ENCODE results near the gene RPEL1. TPM values are rescaled to one million over a fixed set of nuclear protein-coding genes. Genes with fewer than 3 reads are reported as not detected.

RPEL1 gene
- total RNA-seq, 2 experiments from 2014 or later: 0.17 TPM; not detected in 1

DNA sequence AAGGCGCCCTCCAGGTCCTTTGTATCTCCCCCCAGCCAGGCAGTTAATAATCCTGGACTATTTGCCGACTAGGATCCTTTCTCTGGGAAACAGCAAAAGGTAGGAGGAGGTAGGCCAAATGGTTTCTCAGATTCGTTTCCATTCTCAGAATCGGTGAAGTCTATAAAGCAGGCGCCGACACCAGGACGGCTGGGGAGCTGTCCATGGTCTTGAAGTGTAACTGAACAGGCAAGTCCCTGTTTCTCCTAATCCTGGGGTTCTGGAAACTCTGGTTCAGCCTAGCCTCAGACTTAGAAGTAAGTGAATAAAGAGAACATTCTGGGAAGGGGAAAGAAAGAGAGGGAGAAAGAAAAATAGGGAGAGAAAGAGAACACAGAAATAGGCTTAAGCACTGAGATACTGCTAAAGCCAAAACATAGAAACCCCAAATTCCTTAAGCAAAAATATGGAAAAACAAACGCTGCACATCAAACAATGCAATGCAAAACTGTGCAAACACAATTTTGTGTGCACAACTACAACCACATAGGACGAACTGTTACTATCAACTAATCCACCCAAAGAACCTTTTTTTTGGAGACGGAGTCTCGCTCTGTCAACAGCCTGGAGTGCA, 20.1 kb downstream of the RPEL1 start:
- peak; percentile 76 for DNase-seq
- Mint-ChIP-seq H3K27me3 (ENCODE audit: low read depth) (peaks cover 17% of the 10 kb centered on the region), H3K27ac (no peak overlapping the region), H3K36me3 (ENCODE audit: low read depth) (no peaks in the 10 kb centered on the region), H3K4me1 (ENCODE audit: low read depth) (no peaks in the 10 kb centered on the region), H3K9me3 (peaks cover under 1% of the 10 kb centered on the region), H3K4me3 (no peak overlapping the region)
- intact Hi-C loops (cut with micrococcal nuclease): loop anchor here (1.0 kb wide), 1 partner anchor 13 kb away; no protein-coding TSS in a partner anchor
- CTCF ChIA-PET: no interaction called here

DNA sequence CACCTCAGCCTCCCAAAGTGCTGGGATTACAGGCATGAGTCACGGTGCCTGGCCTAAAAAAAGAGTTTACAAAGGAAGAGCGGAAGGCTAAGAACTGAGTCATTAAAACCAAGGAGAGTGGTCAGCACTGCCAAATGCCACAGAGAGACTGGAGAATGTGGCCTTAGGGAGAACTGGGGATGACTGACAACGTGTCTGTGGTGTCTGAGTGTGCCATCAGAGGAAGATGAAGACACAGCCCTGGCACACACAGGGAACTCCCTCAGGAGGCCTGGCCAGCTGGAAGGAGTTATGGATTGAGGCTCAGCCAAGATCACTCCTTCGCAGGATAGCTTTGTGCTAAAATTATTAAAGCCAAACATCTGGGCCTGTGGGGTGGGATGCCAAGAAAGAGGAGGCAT, 27.4 kb downstream of the RPEL1 start:
- Mint-ChIP-seq H3K27ac (no peak overlapping the region), H3K36me3 (ENCODE audit: low read depth) (no peaks in the 10 kb centered on the region), H3K27me3 (ENCODE audit: low read depth) (peaks cover 25% of the 10 kb centered on the region), H3K9me3 (no peaks in the 10 kb centered on the region), H3K4me3 (no peak overlapping the region), H3K4me1 (ENCODE audit: low read depth) (peaks cover 5% of the 10 kb centered on the region)
- no peak for DNase-seq
- CTCF ChIA-PET: no interaction called here
- intact Hi-C loops (cut with micrococcal nuclease): no loop called here

DNA sequence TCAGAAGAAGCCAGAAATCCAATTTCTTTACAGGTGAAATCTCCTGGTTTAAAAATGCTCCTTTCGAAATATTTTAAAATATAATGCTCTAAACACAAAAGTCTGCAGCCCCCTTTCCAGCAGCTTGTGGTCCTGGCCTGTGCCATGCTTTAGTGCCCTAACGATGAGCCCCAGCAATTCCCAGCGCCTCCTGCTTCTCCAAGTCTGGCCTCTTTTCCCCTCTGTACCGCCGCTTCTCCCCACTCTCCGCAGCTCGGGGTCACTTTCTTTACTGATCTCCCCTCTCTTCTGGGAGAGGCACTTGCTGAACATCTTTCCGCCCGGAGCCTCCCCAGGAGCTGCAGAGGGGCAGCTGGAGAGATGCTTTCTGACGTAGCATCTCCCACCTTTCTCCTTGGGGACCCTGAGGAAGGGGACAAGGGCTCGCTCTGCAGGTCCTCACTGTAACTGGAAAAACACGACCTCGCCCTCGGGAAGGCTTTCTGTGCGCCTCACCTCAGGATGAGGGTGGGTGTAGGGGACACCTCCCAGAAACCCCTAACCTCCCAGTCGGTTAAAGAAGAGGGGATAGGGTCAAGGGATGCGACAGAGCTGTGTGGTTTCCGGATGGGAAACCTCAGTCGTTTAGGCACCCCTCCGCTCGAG, 30.7 kb downstream of the RPEL1 start:
- Mint-ChIP-seq H3K9me3 (no peaks in the 10 kb centered on the region), H3K4me1 (ENCODE audit: low read depth) (peaks cover 8% of the 10 kb centered on the region), H3K36me3 (ENCODE audit: low read depth) (no peaks in the 10 kb centered on the region), H3K4me3 (peak overlapping the region; percentile 61), H3K27ac (no peak overlapping the region), H3K27me3 (ENCODE audit: low read depth) (peaks cover 45% of the 10 kb centered on the region)
- DNase-seq: no peak
- intact Hi-C loops (cut with micrococcal nuclease): no loop called here
- CTCF ChIA-PET: interaction anchor here (0.9 to 1.0 kb wide), 2 partner anchors 32 kb away, joined by 3 read pairs; no protein-coding TSS in a partner anchor

DNA sequence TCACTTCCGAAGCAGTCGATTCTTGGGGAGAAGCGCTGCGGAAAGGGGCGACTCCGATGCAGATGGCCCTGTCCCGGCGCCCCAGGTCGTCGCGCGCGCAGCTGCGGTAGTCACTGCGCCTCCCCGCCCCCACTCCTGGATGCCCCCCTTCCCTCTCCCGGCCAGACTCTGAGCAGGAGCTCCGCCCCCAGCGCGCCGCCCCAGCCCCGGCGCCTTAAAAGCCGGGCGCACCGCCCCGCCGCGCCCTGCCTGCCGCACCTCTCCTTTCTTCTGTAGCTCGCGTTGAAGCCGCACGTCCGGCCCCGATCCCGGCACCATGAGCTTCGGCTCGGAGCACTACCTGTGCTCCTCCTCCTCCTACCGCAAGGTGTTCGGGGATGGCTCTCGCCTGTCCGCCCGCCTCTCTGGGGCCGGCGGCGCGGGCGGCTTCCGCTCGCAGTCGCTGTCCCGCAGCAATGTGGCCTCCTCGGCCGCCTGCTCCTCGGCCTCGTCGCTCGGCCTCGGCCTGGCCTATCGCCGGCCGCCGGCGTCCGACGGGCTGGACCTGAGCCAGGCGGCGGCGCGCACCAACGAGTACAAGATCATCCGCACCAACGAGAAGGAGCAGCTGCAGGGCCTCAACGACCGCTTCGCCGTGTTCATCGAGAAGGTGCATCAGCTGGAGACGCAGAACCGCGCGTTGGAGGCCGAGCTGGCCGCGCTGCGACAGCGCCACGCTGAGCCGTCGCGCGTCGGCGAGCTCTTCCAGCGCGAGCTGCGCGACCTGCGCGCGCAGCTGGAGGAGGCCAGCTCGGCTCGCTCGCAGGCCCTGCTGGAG, 31.4 kb downstream of the RPEL1 start, which contains the start of gene INA:
Gene INA, plus strand, starts transcription at position 243 of the 817 bp plus-strand sequence. Its CDS starts 74 bp downstream, at position 317.
- CTCF ChIA-PET: interaction anchor here (0.6 to 0.9 kb wide), 4 partner anchors 33 to 421 kb away, joined by 3 read pairs; no protein-coding TSS in a partner anchor

DNA sequence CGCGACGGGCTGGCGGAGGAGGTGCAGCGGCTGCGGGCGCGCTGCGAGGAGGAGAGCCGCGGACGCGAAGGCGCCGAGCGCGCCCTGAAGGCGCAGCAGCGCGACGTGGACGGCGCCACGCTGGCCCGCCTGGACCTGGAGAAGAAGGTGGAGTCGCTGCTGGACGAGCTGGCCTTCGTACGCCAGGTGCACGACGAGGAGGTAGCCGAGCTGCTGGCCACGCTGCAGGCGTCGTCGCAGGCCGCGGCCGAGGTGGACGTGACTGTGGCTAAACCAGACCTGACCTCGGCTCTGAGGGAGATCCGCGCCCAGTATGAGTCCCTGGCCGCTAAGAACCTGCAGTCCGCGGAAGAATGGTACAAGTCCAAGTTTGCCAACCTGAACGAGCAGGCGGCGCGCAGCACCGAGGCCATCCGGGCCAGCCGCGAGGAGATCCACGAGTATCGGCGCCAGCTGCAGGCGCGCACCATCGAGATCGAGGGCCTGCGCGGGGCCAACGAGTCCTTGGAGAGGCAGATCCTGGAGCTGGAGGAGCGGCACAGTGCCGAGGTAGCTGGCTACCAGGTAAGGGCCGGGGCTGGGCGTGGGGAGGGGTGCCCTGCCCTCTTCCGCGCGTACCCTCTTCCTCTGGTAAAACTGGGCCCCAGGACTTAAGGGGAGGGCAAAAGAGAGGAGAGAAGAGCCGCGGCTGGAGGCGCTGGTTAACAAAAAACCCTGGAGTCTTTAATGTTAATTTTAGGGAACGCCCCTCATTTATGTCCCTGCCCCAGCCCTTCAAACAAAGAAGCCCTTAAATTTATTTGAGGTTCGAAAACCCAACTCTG, 32.2 kb downstream of the RPEL1 start:
- Mint-ChIP-seq H3K4me3 (no peak overlapping the region), H3K9me3 (no peaks in the 10 kb centered on the region), H3K36me3 (ENCODE audit: low read depth) (no peaks in the 10 kb centered on the region), H3K4me1 (ENCODE audit: low read depth) (peaks cover 13% of the 10 kb centered on the region), H3K27ac (no peak overlapping the region), H3K27me3 (ENCODE audit: low read depth) (peaks cover 53% of the 10 kb centered on the region)
- intact Hi-C loops (cut with micrococcal nuclease): no loop called here
- CTCF ChIA-PET: interaction anchor here (0.6 to 0.9 kb wide), 3 partner anchors 47 to 421 kb away, joined by 3 read pairs; no protein-coding TSS in a partner anchor
- DNase-seq: no peak

More for the DNA sequence above, 31.4 kb downstream of the RPEL1 start, which contains the start of gene INA:
- intact Hi-C loops (cut with micrococcal nuclease): no loop called here
- Mint-ChIP-seq H3K36me3 (ENCODE audit: low read depth) (no peaks in the 10 kb centered on the region), H3K9me3 (no peaks in the 10 kb centered on the region), H3K27ac (no peak within 1 kb of the TSS), H3K27me3 (ENCODE audit: low read depth) (peaks cover 48% of the 10 kb centered on the region), H3K4me3 (peak within 1 kb of the TSS; percentile 61), H3K4me1 (ENCODE audit: low read depth) (peaks cover 13% of the 10 kb centered on the region)
- peak; percentile 37 for DNase-seq

DNA sequence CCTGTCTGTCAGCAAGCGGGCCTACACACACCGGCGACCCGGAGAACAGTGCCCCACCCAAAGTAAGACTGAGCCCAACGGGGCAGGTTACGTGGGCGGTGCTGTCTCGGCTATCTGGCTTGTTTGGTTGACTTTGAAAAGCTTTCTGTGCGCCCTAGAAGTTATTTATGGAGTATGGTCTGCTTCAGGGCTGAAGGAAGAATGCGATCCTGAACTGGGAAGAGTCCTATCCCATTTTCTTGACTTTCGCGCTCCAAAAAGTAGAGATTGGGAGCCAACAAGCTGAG, 32.8 kb downstream of the RPEL1 start:
- H3K27ac Mint-ChIP-seq: no peak overlapping the region
- no peaks in the 10 kb centered on the region for H3K36me3 Mint-ChIP-seq (ENCODE audit: low read depth)
- DNase-seq: no peak
- no peaks in the 10 kb centered on the region for H3K9me3 Mint-ChIP-seq
- peak overlapping the region; percentile 2 for H3K4me3 Mint-ChIP-seq
- CTCF ChIA-PET: no interaction called here
- H3K27me3 Mint-ChIP-seq (ENCODE audit: low read depth): peaks cover 59% of the 10 kb centered on the region
- H3K4me1 Mint-ChIP-seq (ENCODE audit: low read depth): peaks cover 13% of the 10 kb centered on the region
- intact Hi-C loops (cut with micrococcal nuclease): no loop called here

DNA sequence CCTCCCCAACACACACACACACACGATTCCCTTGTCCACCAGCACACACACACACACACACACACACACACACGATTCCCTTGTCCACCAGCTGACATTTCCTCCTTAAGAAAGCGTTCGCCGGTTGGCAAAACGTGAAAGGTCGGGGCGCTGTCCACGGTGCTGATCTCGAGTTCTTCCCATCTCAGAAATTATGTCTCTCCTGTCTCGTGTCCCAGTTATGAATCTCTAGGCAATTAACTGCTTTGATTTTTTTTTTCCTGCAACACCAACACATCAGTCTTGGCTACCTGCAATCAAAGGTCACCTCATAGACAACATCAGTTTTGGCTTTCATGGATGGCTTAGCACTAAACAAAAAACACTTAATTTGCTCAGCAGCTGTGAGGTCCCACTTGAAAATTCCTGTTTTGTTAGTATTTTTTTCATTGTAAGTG, 33.2 kb downstream of the RPEL1 start:
- peak; percentile 74 for DNase-seq
- Mint-ChIP-seq H3K27me3 (ENCODE audit: low read depth) (peaks cover 59% of the 10 kb centered on the region), H3K9me3 (no peaks in the 10 kb centered on the region), H3K36me3 (ENCODE audit: low read depth) (no peaks in the 10 kb centered on the region), H3K4me3 (peak overlapping the region; percentile 2), H3K27ac (no peak overlapping the region), H3K4me1 (ENCODE audit: low read depth) (peaks cover 13% of the 10 kb centered on the region)
- intact Hi-C loops (cut with micrococcal nuclease): loop anchor here (1.0 kb wide), 1 partner anchor 14 kb away; no protein-coding TSS in a partner anchor
- CTCF ChIA-PET: interaction anchor here (0.5 to 0.7 kb wide), 2 partner anchors 320 to 1047 kb away, joined by 3 read pairs; no protein-coding TSS in a partner anchor

DNA sequence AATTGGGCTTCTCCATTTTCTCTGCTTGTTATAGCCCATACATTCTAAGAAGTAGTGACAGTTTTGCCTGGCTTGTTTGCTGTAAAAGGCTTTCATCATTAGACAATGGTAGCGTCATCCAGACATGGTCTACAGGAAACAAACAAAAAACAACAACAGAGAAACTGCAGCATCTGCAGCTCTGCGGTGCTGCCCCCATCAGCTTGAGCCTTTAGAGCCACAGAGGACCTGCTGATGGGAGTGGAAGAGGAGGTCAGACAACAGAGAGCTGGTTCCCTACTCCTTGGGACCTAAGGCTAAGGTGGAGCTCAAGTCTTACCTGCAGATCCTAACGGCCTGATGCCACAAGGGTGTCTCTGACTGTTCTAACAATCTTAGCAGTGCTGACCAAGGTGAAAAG, 34.3 kb downstream of the RPEL1 start:
- Mint-ChIP-seq H3K27ac (no peak overlapping the region), H3K4me3 (no peak overlapping the region), H3K4me1 (ENCODE audit: low read depth) (peaks cover 13% of the 10 kb centered on the region), H3K27me3 (ENCODE audit: low read depth) (peaks cover 59% of the 10 kb centered on the region), H3K36me3 (ENCODE audit: low read depth) (no peaks in the 10 kb centered on the region), H3K9me3 (no peaks in the 10 kb centered on the region)
- intact Hi-C loops (cut with micrococcal nuclease): no loop called here
- CTCF ChIA-PET: no interaction called here
- DNase-seq: no peak

DNA sequence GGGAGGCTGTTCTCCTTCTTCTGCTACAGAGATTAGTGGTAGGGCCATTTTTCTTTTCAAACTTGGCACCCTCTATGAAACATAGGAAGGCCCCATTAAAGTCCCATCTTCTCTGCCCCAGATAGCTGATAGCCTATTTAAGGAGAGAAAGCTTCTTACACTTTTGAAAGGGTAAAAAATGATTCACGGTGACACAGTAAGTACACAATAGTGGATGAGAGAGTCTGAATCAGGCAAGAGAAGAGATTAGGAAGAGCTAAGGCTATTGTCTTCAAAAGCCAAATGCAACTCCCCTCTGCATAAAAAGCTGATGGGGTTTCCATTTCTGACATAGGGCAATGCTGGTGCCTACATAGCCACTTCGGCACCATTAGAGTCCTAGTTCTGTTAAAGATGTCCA, 34.8 kb downstream of the RPEL1 start:
- no peaks in the 10 kb centered on the region for H3K36me3 Mint-ChIP-seq (ENCODE audit: low read depth)

DNA sequence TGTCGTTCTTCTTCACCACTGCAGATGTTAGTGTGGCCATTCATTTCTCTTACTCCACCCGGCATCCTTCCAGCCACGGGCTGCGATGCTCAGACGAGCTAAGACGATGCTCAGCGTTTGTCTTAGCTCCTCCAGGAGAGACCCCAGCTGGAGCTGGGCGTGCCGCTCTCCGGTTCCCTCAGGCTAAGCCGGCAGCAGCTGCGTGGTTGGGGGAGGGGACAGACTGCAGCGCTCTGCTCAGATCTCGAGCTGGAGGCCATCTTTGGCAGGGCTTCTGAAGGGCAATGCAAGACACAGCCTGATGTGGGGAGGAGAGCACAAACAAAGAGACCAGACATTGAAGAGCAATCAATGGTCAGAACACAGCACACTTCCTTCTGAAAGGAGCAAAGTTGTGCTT, 36.1 kb downstream of the RPEL1 start:
- no peak for DNase-seq
- Mint-ChIP-seq H3K9me3 (no peaks in the 10 kb centered on the region), H3K27ac (no peak overlapping the region), H3K4me1 (ENCODE audit: low read depth) (peaks cover 9% of the 10 kb centered on the region), H3K27me3 (ENCODE audit: low read depth) (peaks cover 47% of the 10 kb centered on the region), H3K36me3 (ENCODE audit: low read depth) (no peaks in the 10 kb centered on the region), H3K4me3 (no peak overlapping the region)
- intact Hi-C loops (cut with micrococcal nuclease): no loop called here
- CTCF ChIA-PET: no interaction called here

More for the DNA sequence above, 34.8 kb downstream of the RPEL1 start:
- H3K9me3 Mint-ChIP-seq: no peaks in the 10 kb centered on the region
- intact Hi-C loops (cut with micrococcal nuclease): no loop called here
- H3K4me1 Mint-ChIP-seq (ENCODE audit: low read depth): peaks cover 13% of the 10 kb centered on the region
- no peak overlapping the region for H3K4me3 Mint-ChIP-seq
- no peak overlapping the region for H3K27ac Mint-ChIP-seq
- DNase-seq: no peak
- CTCF ChIA-PET: no interaction called here
- peaks cover 56% of the 10 kb centered on the region for H3K27me3 Mint-ChIP-seq (ENCODE audit: low read depth)

DNA sequence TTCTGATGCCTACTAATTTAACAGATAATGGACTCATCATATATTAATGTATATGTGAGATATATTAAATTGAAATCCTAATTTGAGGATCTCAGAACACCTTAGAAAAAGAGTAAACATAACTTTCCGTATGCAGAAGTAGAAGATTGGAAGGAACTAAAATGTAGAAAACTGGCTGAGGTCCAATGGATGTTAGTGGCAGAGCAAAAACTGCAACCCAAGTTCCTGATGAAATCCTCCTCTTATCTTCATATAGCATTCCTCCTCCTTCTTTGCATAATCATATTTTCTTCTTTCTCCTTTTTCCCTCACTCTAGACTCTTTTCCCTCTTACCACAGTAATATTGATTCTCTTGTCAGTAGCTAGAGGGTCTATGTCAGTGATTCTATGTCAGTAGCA, 37.3 kb downstream of the RPEL1 start:
- Mint-ChIP-seq H3K27ac (no peak overlapping the region), H3K9me3 (no peaks in the 10 kb centered on the region), H3K36me3 (ENCODE audit: low read depth) (no peaks in the 10 kb centered on the region), H3K4me3 (no peak overlapping the region), H3K4me1 (ENCODE audit: low read depth) (peaks cover 8% of the 10 kb centered on the region), H3K27me3 (ENCODE audit: low read depth) (peaks cover 46% of the 10 kb centered on the region)
- intact Hi-C loops (cut with micrococcal nuclease): no loop called here
- DNase-seq: no peak
- CTCF ChIA-PET: no interaction called here

DNA sequence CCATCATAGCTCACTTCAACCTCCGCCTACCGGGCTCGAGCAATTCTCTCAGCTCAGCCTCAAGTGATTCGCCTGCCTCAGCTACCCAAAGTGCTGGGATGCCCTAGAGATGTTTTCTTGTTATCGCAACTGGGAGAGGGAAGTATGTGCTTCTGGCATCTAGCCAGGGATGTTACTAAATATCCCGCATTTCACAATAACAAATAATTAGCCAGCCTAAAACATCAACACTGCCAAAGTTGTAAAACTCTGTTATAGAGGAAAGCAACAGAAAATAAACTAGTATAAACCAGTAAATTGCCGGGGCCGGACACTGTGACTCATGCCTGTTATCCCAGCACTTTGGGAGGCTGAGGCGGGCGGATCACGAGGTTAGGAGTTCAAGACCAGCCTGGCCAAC, 38.5 kb downstream of the RPEL1 start:
- CTCF ChIA-PET: no interaction called here
- Mint-ChIP-seq H3K4me3 (no peak overlapping the region), H3K27ac (no peak overlapping the region), H3K27me3 (ENCODE audit: low read depth) (peaks cover 42% of the 10 kb centered on the region), H3K9me3 (no peaks in the 10 kb centered on the region), H3K36me3 (ENCODE audit: low read depth) (no peaks in the 10 kb centered on the region), H3K4me1 (ENCODE audit: low read depth) (peaks cover 4% of the 10 kb centered on the region)
- DNase-seq: no peak
- intact Hi-C loops (cut with micrococcal nuclease): no loop called here
